H1 (cell line): ENCODE measurements around the gene MOB3B. TPM values are rescaled to one million over a fixed set of nuclear protein-coding genes. Genes with fewer than 3 reads are reported as not detected.

Experiments
- CTBP2 ChIP-seq: IDR thresholded peaks from 2 replicates; pipeline ENCODE4 v1.7.0; 2011; ENCODE audit warnings: borderline replicate concordance, mild to moderate bottlenecking, moderate library complexity, mixed read lengths, low read length; ENCODE audit not compliant: insufficient read depth, insufficient read length
- RBBP5 ChIP-seq: IDR thresholded peaks from 2 replicates; pipeline ENCODE4 v1.7.1; 2012; ENCODE audit warnings: low read depth, mild to moderate bottlenecking, inconsistent platforms, low read length, moderate library complexity, borderline replicate concordance
- SRF ChIP-seq: IDR thresholded peaks from 2 replicates; pipeline ENCODE4 v1.6.1; 2011; ENCODE audit warnings: mild to moderate bottlenecking, low read depth, low read length, moderate library complexity
- USF2 ChIP-seq: IDR thresholded peaks from 2 replicates; pipeline ENCODE4 v1.6.1; 2011; ENCODE audit warnings: low read length, improper control_type of control experiment
- polyA plus RNA-seq, 7 experiments: library from polyadenylated mRNA; depleted of rRNA in 3 of 7; stranded (reverse) in 5 of 7; unstranded in 2 of 7; fragments of >200 nt in 5 of 7; fragments of 200-250 nt in 2 of 7; gene quantifications; 1 replicate in 5 of 7; 2 replicates in 1 of 7; 4 replicates in 1 of 7; pipeline versions ENCODE4 v1.2.1 to v1.2.3, GENCODE V29; 2011 to 2013; ENCODE audit warnings: missing spikeins in 2 of 7, mixed read lengths in 2 of 7
- total RNA-seq: library from RNA; stranded (reverse); fragmentation: NEBNext Ultra II Directional; extraction: Animal tissue kit (Norgen Biotek cat#: 25700); gene quantifications from 2 replicates; pipeline ENCODE4 v1.2.1, GENCODE V29; 2021

The MOB3B gene
- total and polyA plus RNA-seq, 2 of the 8 experiments (the other 6 are each of a cell fraction or from before 2014, with no cell fraction given) = 12.7 to 16.1 TPM

GRCh38 chr9:27468000-27468399 is 61.6 kb downstream of the MOB3B start (continued):
- no peak for TF ChIP-seq CTBP2
- TF ChIP-seq SRF = no peak
- TF ChIP-seq USF2 = no peak
- no peak for TF ChIP-seq RBBP5
- TF ChIP-seq, all 59 proteins: peak for 0
